ENCODE results near the gene TMEM87B. TPM values are rescaled to one million over a fixed set of nuclear protein-coding genes. Genes with fewer than 3 reads are reported as not detected.

TMEM87B gene
- total and polyA plus RNA-seq, 2 of the 8 experiments (the other 6 are each of a cell fraction or from before 2014, with no cell fraction given), result 7.2 to 9.0 TPM

DNA sequence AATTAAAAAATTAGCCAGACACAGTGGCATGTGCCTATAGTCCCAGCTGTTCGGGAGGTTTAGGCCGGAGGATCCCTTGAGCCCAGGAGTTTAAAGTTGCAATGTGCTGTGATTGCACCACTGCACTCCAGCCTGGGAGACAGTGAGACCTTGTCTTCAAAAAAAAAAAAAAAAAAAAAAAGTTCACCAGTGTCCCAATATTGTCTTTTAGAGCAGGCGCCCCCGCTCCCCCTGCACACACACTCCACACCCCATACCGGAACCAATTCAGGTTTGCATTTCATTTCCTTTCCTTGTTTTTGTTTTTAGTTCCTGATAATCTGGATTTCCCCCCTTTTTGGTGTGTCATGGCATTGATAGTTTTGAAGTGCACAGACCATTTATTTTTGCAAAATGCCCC lies 10.4 kb downstream of the TMEM87B start:
- Histone ChIP-seq H3K27ac (ENCODE audit: low read depth, low read length) (no peak overlapping the region), H3K79me2 (ENCODE audit: control insufficient read depth in 1 of 2, insufficient read depth in 2 of 2, low read length in 2 of 2) (no peaks in the 10 kb centered on the region)

More for the DNA sequence above, 10.4 kb downstream of the TMEM87B start:
- CTCF ChIA-PET (ENCODE audit: partially characterized antibody), result interaction anchor here (0.6 kb wide), 1 partner anchor 24 kb away, joined by 3 read pairs; no protein-coding TSS in a partner anchor
- TF ChIP-seq TBP (IDR thresholded peaks at IDR 0.05; ENCODE audit: low read depth, low read length), result no peak
- no peak for TF ChIP-seq RAD21 (IDR thresholded peaks at IDR 0.05 in 1 of 2, conservative IDR thresholded peaks at IDR 0.05 in 1 of 2; ENCODE audit: low read depth in 2 of 2, low read length in 2 of 2)
- Histone ChIP-seq H2AFZ (ENCODE audit: low read length) (no peak overlapping the region), H3K9ac (replicated peaks in 1 of 4; ENCODE audit: extremely low read depth in 1 of 4, low read depth in 3 of 4, low read length in 3 of 4) (no peak overlapping the region), H3K9me3 (ENCODE audit: insufficient read depth in 2 of 2, low read depth in 1 of 2, low read length in 1 of 2) (no peaks in the 10 kb centered on the region), H2BK15ac (ENCODE audit: low read length) (no peak overlapping the region), H3K4ac (replicated peaks; ENCODE audit: insufficient read length, low read depth, low read length) (no peak overlapping the region), H3K27me3 (replicated peaks in 1 of 4; ENCODE audit: control insufficient read depth in 3 of 4, extremely low read depth in 1 of 4, insufficient read depth in 3 of 4, low read length in 3 of 4) (no peaks in the 10 kb centered on the region), H2BK5ac (ENCODE audit: low read depth, low read length) (no peak overlapping the region), H3K56ac (replicated peaks; ENCODE audit: insufficient read length, low read depth, low read length) (no peak overlapping the region), H2BK120ac (replicated peaks; ENCODE audit: low read depth, low read length) (no peak overlapping the region), H3K79me1 (ENCODE audit: low read depth, low read length) (no peaks in the 10 kb centered on the region), H2BK12ac (ENCODE audit: low read depth, low read length) (no peak overlapping the region), H3K23ac (ENCODE audit: insufficient read length) (no peak overlapping the region), H4K5ac (ENCODE audit: insufficient read length, low read depth, low read length) (no peak overlapping the region), H3K36me3 (ENCODE audit: control insufficient read depth in 2 of 4, insufficient read depth in 4 of 4, low read length in 3 of 4) (peaks cover 0 to 18% (median 6%) of the 10 kb centered on the region in 4 experiments; a peak in 4 of 8 replicates), H3K18ac (ENCODE audit: extremely low read depth, low read length) (no peak overlapping the region), H3K4me1 (replicated peaks in 1 of 4; ENCODE audit: control insufficient read depth in 3 of 4, insufficient read depth in 4 of 4, low read length in 3 of 4) (no peaks in the 10 kb centered on the region), H3K14ac (ENCODE audit: insufficient read length) (no peak overlapping the region), H2BK20ac (ENCODE audit: low read length) (no peak overlapping the region), H3K23me2 (ENCODE audit: low read depth, low read length) (no peaks in the 10 kb centered on the region), H2AK5ac (ENCODE audit: low read depth, low read length) (no peak overlapping the region), H4K20me1 (replicated peaks in 1 of 2; ENCODE audit: control insufficient read depth in 1 of 2, insufficient read depth in 2 of 2, low read length in 2 of 2) (no peaks in the 10 kb centered on the region), H3K4me2 (ENCODE audit: insufficient read depth in 1 of 2, low read depth in 2 of 2, low read length in 2 of 2) (no peak overlapping the region), H4K8ac (ENCODE audit: extremely low read depth, insufficient read depth, low read length) (no peak overlapping the region), H3K4me3 (ENCODE audit: extremely low read depth in 1 of 4, insufficient read depth in 2 of 4, low read depth in 3 of 4, low read length in 4 of 4) (no peak overlapping the region), H4K91ac (replicated peaks; ENCODE audit: insufficient read length, low read length) (no peak overlapping the region)
- DNase-seq (ENCODE audit: low read depth in 1 of 2, low spot score in 2 of 2) (no peak), FAIRE-seq (no peak)
- POLR2A ChIA-PET (ENCODE audit: partially characterized antibody), result no interaction called here
- 90% methylated on average over 5 of the region's 5 CpGs; no CpG with 5 or more reads in 1 of the 2 experiments for WGBS, 2 experiments (ENCODE audit: extremely low coverage in 1 of 2, insufficient coverage in 1 of 2, insufficient read length in 1 of 2, insufficient replicate concordance in 2 of 2, low coverage in 1 of 2, low lambda C conversion rate in 2 of 2, missing lambda C conversion rate in 1 of 2)

Data from H1 (cell line).